D341Med (cell line): ENCODE measurements around the gene PMP22.
"Not testable (repeated sequence)": the region's sequence is repeated elsewhere in the genome, so short reads cannot be mapped to it uniquely, and the experiment has no call there.

Experiments
- DNase-seq: peaks from one replicate; pipeline ENCODE4 v3.0.0; 2012; ENCODE audit warnings: low spot score

The PMP22 gene

DNA sequence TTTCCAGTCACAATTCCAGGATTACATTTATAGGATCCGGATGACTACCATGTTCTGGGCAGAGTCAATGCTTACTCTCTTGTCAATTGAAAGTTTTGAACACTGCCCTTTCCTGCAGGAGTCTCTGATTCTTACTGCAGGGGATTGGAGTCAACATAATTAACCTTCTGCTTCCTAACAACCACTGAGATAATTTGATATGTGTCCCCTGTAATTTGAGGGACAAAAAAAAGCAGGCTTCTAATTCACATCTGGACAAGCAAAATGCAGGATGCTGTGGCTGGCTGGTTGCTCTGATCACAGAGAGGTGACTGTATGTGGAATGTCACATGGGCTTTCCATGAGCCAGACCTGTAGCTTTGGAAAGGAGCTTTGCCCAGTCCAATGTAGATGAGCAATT lies 54.9 kb downstream of the PMP22 start:
- no peak for DNase-seq

DNA sequence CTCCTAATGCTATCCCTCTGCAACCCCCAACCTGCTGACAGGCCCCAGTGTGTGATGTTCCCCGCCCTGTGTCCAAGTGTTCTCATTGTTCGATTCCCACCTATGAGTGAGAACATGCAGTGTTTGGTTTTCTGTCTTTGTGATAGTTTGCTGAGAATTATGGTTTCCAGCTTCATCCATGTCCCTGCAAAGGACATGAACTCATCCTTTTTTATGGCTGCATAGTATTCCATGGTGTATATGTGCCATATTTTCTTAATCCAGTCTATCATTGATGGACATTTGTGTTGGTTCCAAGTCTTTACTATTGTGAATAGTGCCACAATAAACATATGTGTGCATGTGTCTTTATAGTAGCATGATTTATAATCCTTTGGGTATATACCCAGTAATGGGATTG lies 62.1 kb downstream of the PMP22 start:
- not testable (repeated sequence) for DNase-seq

- DNase-seq = not testable (repeated sequence)
Measured at GRCh38 chr17:15200574-15200973, 64.6 kb downstream of the PMP22 start.

- no peak for DNase-seq
Measured at GRCh38 chr17:15197229-15197628, 67.9 kb downstream of the PMP22 start.

- no peak for DNase-seq
Measured at GRCh38 chr17:15194859-15195277, 70.3 kb downstream of the PMP22 start.

DNA sequence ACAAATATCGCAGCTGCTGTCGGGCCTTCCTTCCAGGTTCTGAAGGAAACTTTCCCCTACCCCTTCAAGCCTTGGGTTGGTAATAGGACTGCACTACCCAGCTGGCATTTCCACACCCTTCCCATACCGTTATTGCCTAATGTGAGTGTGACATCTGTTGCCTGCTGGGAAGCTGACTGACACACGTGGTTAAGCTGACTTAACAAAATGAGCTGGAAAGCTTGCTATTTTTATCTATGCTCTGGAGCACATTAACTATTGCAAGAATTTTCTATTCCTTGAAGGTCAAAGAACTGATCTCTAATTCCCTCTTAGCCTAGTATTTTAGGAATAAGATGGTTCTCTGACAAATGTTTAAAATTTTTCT lies 79.5 kb downstream of the PMP22 start:
- DNase-seq = no peak

DNA sequence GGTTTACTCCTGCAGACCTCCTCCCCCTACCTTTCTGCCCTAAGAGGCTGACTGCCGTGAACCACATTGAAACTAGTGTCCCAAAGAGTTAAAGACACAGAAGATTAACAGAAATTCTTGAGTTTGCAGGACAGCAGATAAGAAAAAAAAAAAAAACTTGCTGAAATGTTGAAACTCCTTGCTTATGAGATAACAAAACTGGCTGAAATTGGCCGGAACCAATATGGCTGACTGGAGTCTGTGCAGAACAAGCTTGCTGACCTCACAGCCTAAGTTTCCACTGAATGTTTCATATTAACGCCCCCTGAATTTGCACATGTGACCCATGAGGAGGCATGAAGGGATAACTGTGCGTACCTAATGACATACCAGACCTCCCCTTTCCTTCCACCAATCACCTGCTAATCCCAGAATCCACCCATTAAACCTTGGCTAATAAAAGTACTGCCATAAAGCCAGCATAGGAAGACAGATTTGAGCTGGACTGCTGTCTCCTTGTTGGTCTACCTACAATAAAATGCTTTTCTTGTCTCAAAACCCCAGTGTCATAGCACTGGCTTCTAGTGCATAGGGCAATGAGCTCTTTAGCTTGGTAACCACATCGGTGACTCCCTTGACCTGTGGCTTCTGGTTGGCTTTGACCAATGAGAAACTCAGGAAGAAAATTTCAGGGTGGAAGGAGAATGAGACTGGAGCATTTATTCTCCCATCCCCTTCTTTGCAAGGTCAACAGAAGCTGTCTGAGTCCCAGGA lies 80.1 kb downstream of the PMP22 start:
- no peak for DNase-seq

GRCh38 chr17:15181816-15182215 lies 83.3 kb downstream of the PMP22 start:
- DNase-seq = no peak

- no peak for DNase-seq
Measured at GRCh38 chr17:15181333-15181732, 83.8 kb downstream of the PMP22 start.

- no peak for DNase-seq
Measured at GRCh38 chr17:15180121-15180561, 85.0 kb downstream of the PMP22 start.
